ENCODE results near the gene TOMM7. TPM values are rescaled to one million over a fixed set of nuclear protein-coding genes. Genes with fewer than 3 reads are reported as not detected.

The TOMM7 gene
- total RNA-seq, 1 experiment from 2014 or later = 325 TPM

DNA sequence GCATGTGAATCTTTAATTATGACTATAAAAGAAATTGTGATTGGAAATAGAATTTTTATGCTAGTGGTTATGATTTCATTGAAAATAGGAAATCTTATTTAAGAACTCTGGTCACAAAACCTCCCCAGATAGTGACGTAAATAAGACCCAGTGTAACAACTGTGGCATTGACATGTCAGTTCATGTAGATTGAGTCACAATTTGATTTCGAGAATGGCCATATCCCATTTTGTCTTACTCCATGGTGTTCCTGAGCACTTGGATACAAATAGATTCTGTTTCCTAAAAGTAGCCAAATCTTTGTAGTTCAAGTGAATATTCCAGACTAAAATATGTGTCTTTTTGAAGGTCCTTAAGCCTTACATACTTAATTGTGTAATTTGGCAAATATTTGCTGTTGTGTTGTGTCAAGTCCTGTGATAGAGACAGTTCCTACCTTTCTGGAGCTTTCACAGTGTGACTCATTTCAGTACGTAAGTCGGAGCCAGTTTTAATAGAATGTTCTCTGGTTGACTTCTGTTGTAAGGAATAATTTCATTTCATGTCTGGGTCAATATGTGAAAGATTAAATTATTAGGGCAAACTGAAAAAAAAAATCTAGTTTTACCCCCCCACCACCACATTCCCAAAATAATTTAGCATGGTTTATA is 37.1 kb upstream of the TOMM7 start:
- Histone ChIP-seq H3K36me3 (ENCODE audit: control insufficient read depth in 1 of 2, insufficient read depth in 2 of 2, low read length in 2 of 2) (peaks cover 2 to 21% of the 10 kb centered on the region in 2 experiments; a peak in 1 of 4 replicates), H3K27me3 (ENCODE audit: insufficient read depth, low read length) (no peaks in the 10 kb centered on the region), H2AFZ (ENCODE audit: low read depth, low read length, poor library complexity, severe bottlenecking) (no peak overlapping the region), H3K4me2 (ENCODE audit: low read length) (peak overlapping the region; percentile 88), H3K9ac (ENCODE audit: low read length) (peak overlapping the region; percentile 99), H3K9me3 (ENCODE audit: control insufficient read depth in 1 of 2, insufficient read depth in 1 of 2, low read depth in 1 of 2, low read length in 2 of 2) (no peaks in the 10 kb centered on the region), H3K4me1 (ENCODE audit: control insufficient read depth in 1 of 2, insufficient read depth in 2 of 2, low read length in 2 of 2) (peaks cover 44 to 57% of the 10 kb centered on the region in 2 experiments), H3K79me2 (ENCODE audit: insufficient read depth, low read length) (peaks cover 22% of the 10 kb centered on the region), H3K27ac (ENCODE audit: low read depth, low read length) (peak overlapping the region; percentile 97; the same call in 1 of the 2 replicates), H4K20me1 (ENCODE audit: insufficient read depth) (no peaks in the 10 kb centered on the region), H3K9me2 (ENCODE audit: insufficient read depth) (no peaks in the 10 kb centered on the region), H3K4me3 (replicated peaks in 1 of 2; ENCODE audit: low read depth in 1 of 2, low read length in 2 of 2) (no peak overlapping the region)
- DNase-seq (ENCODE audit: low read depth, low spot score) (no peak), ATAC-seq (no peak)
- ChIA-PET CTCF (interaction anchor here (1.3 to 2.0 kb wide), 3 partner anchors 196 to 299 kb away, joined by 3 to 8 read pairs (median 6); no protein-coding TSS in a partner anchor), POLR2A (interaction anchor here (0.9 kb wide), 1 partner anchor 38 kb away, joined by 3 read pairs; no protein-coding TSS in a partner anchor), RAD21 (ENCODE audit: low non-redundant PET in 1 of 2, low total read pairs in 2 of 2, uncharacterized antibody in 2 of 2, unreplicated experiment in 2 of 2) (no interaction called here)
- no TSS peak for BruUV-seq (replicated peaks)
- intact Hi-C loops (cut with micrococcal nuclease) = loop anchor here (5.0 to 10.0 kb wide), 2 partner anchors 153 to 305 kb away; partner anchors contain the start of gene HYCC1
- TF ChIP-seq ZFX (IDR thresholded peaks at IDR 0.05) (no peak), POLR2AphosphoS5 (IDR thresholded peaks at IDR 0.05; ENCODE audit: low read depth, low read length) (0 out of 2 replicates have a peak, but pooled peaks have one; percentile 26), JUND (IDR thresholded peaks at IDR 0.05) (no peak), CTCF (IDR thresholded peaks at IDR 0.05 in 2 of 3, conservative IDR thresholded peaks at IDR 0.05 in 1 of 3; ENCODE audit: borderline replicate concordance in 1 of 3, insufficient read depth in 1 of 3, low read depth in 2 of 3, low read length in 2 of 3) (no peak), RAD21 (IDR thresholded peaks at IDR 0.05; ENCODE audit: low read depth) (no peak), TCF7L2 (IDR thresholded peaks at IDR 0.05; ENCODE audit: borderline replicate concordance, extremely low read depth, insufficient read depth, insufficient read length) (no peak), POLR2A (IDR thresholded peaks at IDR 0.05; ENCODE audit: borderline replicate concordance, extremely low read depth, insufficient read depth, insufficient read length) (peak; percentile 45)
